ENCODE results near the gene CELA2B. TPM values are rescaled to one million over a fixed set of nuclear protein-coding genes. Genes with fewer than 3 reads are reported as not detected.

CELA2B gene
- total and polyA plus RNA-seq, 9 of the 15 experiments (the other 6 are each of a cell fraction or from before 2014, with no cell fraction given): 0.25 to 2.1 (median 0.38) TPM; not detected in 5

- TF ChIP-seq PKNOX1 (IDR thresholded peaks at IDR 0.05) (0 out of 2 replicates have a peak, but pooled peaks have one; percentile 32), ZNF212 (CRISPR knock-in tag; IDR thresholded peaks at IDR 0.05) (no peak), ZNF696 (CRISPR knock-in tag; conservative IDR thresholded peaks at IDR 0.05) (no peak), MLLT1 (IDR thresholded peaks at IDR 0.05) (no peak)
These were observed 25.5 kb downstream of the CELA2B start (continued) for GRCh38 chr1:15501208-15502032.

- no peak for ATAC-seq
- no TSS peak for BruUV-seq (replicated peaks)
- intact Hi-C loops (cut with micrococcal nuclease): loop anchor here (5.0 kb wide), 1 partner anchor 182 kb away; no protein-coding TSS in a partner anchor
- DNase-seq (ENCODE audit: extremely low read depth in 1 of 4, low spot score in 3 of 4): no peak
- Histone ChIP-seq H3K9me1 (ENCODE audit: control insufficient read depth, insufficient read depth, low read length) (no peaks in the 10 kb centered on the region), H3K9ac (ENCODE audit: insufficient read depth in 1 of 2, low read depth in 2 of 2, low read length in 2 of 2) (peak overlapping the region in 1 of 2 experiments; percentile 10; a peak in 1 of 4 replicates), H3K9me3 (replicated peaks; ENCODE audit: control insufficient read depth, insufficient read depth, low read depth, low read length) (no peaks in the 10 kb centered on the region), H3K27me3 (ENCODE audit: control insufficient read depth in 2 of 2, insufficient read depth in 2 of 2, low read length in 2 of 2) (no peaks in the 10 kb centered on the region), H3K4me1 (replicated peaks in 1 of 2; ENCODE audit: control insufficient read depth in 2 of 2, insufficient read depth in 2 of 2, low read length in 2 of 2) (peaks cover 4% of the 10 kb centered on the region in 2 experiments; a peak in 3 of 5 replicates), H4K20me1 (replicated peaks; ENCODE audit: control insufficient read depth, insufficient read depth, low read length) (no peaks in the 10 kb centered on the region), H2AFZ (ENCODE audit: low read depth, low read length) (no peak overlapping the region), H3K4me2 (ENCODE audit: insufficient read depth, low read length) (no peak overlapping the region), H3K27ac (ENCODE audit: extremely low read depth, low read depth, low read length) (no peak overlapping the region), H3K4me3 (no peak overlapping the region), H3K36me3 (ENCODE audit: control insufficient read depth, insufficient read depth, low read length) (peaks cover 61% of the 10 kb centered on the region), H3K79me2 (ENCODE audit: control insufficient read depth, insufficient read depth, low read length) (no peaks in the 10 kb centered on the region)
- POLR2A ChIA-PET: interaction anchor here (1.5 to 2.8 kb wide), 2 partner anchors 10 to 83 kb away, joined by 5 to 19 read pairs; no protein-coding TSS in a partner anchor
- no peak for FAIRE-seq
- in situ Hi-C loops (cut with MboI): no loop called here
- WGBS (ENCODE audit: insufficient coverage, low coverage, missing lambda C conversion rate): 74% methylated on average over 4 of the region's 4 CpGs
- CTCF ChIA-PET (ENCODE audit: low intra/inter-chr PET ratio): no interaction called here
- TF ChIP-seq NKRF (IDR thresholded peaks at IDR 0.05; ENCODE audit: borderline replicate concordance) (no peak), HNRNPUL1 (IDR thresholded peaks at IDR 0.05; ENCODE audit: low read length) (no peak), ZBTB43 (CRISPR knock-in tag; IDR thresholded peaks at IDR 0.05) (no peak), GABPA (tag; conservative IDR thresholded peaks at IDR 0.05; ENCODE audit: low read depth) (no peak), SAFB (IDR thresholded peaks at IDR 0.05; ENCODE audit: borderline replicate concordance, low read depth, low read length) (no peak), ZNF583 (CRISPR knock-in tag; IDR thresholded peaks at IDR 0.05) (no peak), ZNF12 (CRISPR knock-in tag; IDR thresholded peaks at IDR 0.05) (no peak), RUNX1 (IDR thresholded peaks at IDR 0.05; ENCODE audit: low read depth) (no peak), POLR3G (IDR thresholded peaks at IDR 0.05; ENCODE audit: extremely low read depth, insufficient read length, insufficient replicate concordance) (no peak)
These were observed 28.5 kb downstream of the CELA2B start for GRCh38 chr1:15504436-15504835.
